ENCODE measurements around the gene ATG12.

ATG12 gene

DNA sequence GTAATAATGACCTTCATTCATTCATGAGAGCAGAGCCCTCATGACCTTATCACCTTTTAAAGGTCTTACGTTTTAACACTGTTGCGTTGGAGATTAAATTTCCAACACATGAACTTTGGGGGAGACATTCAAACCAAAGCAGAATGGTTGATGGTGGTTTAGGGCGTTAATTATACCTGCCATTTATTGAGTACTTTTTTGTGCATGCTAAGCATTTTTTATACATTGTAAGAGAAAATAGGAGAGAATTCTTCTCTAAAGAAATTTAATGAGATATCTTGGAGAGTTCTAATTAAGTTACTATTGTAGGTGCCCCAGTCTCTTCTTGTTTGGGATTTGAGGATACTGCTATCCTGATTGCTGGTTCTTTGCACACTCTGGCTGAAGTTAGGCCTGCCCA, 12.8 kb upstream of the ATG12 start:
- no peak overlapping the region for H3K4me3 ChIP-seq (ENCODE audit: low read length)
- TF ChIP-seq ZNF274 (IDR thresholded peaks at IDR 0.05; ENCODE audit: low read depth, low read length), result no peak

GRCh38 chr5:115850744-115851416, 9.5 kb upstream of the ATG12 start:
- TF ChIP-seq ZNF274 (IDR thresholded peaks at IDR 0.05; ENCODE audit: low read depth, low read length), result no peak
- no peak overlapping the region for H3K4me3 ChIP-seq (ENCODE audit: low read length)

DNA sequence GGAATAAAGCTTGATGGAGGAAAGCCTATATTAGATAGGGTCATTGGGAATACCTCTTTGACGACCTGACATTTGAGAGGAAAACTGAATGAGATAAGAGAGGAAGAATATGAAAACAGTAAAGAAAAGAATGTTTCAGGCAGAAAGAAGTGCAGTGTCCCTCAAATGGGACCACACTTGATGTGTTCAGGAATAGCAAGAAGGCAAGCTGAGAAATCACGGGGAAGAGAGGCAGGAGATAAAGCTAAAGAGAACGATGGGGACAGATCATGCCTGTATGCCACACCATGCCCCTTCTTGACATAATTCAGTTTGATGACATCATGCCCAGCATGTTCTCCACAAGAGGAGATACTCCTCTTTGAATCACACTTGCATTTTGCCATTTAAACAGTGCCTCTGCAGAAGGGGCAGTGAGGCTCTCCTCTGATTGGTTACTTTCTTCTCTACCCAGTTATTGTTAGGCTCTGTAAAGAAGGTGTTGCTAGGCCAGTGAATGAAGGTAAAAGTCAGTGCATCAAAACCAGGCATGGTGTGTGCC, 8.0 kb upstream of the ATG12 start:
- H3K4me3 ChIP-seq (ENCODE audit: low read length), result no peak overlapping the region
- TF ChIP-seq ZNF274 (IDR thresholded peaks at IDR 0.05; ENCODE audit: low read depth, low read length), result no peak

DNA sequence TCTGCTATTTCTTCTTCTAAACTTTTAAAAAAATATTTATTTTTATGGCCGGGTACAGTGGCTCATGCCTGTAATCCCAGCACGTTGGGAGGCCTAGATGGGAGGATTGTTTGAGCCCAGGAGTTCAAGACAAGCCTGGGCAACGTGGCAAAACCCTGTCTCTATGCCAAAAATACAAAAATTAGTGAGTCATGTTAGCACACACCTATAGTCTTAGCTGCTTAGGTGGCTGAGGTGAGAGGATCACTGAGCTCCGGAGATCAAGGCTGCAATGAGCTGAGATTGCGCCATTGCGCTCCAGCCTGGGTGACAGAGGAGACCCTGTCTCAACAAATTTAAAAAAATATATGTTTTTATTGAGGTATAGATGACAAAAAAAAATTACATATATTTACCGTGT, 5.9 kb upstream of the ATG12 start:
- H3K4me3 ChIP-seq (ENCODE audit: low read length), result no peak overlapping the region
- TF ChIP-seq ZNF274 (IDR thresholded peaks at IDR 0.05; ENCODE audit: low read depth, low read length), result no peak

DNA sequence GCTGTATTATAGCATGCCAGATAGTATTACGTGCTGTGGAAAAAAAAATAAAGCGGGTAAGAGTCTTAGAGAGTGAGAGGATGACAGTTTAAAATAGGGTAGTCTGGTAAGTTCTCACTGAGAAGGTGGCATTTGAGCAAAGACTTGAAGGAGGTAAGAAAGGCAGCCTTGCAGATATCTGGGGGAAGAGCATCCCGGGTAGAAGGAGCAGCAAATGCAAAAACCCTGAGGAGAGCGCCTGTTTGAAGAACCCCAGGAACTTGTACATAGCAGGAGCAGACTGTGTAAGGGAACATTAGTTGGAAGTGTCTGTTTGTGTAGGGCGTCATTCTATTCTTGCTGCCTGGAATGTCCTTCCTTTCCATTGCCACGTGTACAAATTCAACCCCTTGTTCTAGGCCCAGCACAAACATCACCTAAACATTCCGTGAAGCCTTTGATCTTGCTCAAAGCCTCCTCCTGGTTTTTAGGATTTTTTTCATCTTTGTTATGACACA, 3.0 kb upstream of the ATG12 start:
- peak overlapping the region; percentile 19; the same call in 1 of the 2 replicates for H3K4me3 ChIP-seq (ENCODE audit: low read length)
- no peak for TF ChIP-seq ZNF274 (IDR thresholded peaks at IDR 0.05; ENCODE audit: low read depth, low read length)

GRCh38 chr5:115843444-115844130, 2.2 kb upstream of the ATG12 start:
- peak overlapping the region; percentile 93 for H3K4me3 ChIP-seq (ENCODE audit: low read length)
- no peak for TF ChIP-seq ZNF274 (IDR thresholded peaks at IDR 0.05; ENCODE audit: low read depth, low read length)

- no peak for TF ChIP-seq ZNF274 (IDR thresholded peaks at IDR 0.05; ENCODE audit: low read depth, low read length)
These were observed 1.6 kb upstream of the ATG12 start for GRCh38 chr5:115842952-115843351.

GRCh38 chr5:115842089-115842935, 947 bp upstream of the ATG12 start:
- no peak for TF ChIP-seq ZNF274 (IDR thresholded peaks at IDR 0.05; ENCODE audit: low read depth, low read length)
- H3K4me3 ChIP-seq (ENCODE audit: low read length), result peak overlapping the region; percentile 93

More at GRCh38 chr5:115842952-115843351, 1.6 kb upstream of the ATG12 start:
- H3K4me3 ChIP-seq (ENCODE audit: low read length), result peak overlapping the region; percentile 93; the same call in 1 of the 2 replicates

DNA sequence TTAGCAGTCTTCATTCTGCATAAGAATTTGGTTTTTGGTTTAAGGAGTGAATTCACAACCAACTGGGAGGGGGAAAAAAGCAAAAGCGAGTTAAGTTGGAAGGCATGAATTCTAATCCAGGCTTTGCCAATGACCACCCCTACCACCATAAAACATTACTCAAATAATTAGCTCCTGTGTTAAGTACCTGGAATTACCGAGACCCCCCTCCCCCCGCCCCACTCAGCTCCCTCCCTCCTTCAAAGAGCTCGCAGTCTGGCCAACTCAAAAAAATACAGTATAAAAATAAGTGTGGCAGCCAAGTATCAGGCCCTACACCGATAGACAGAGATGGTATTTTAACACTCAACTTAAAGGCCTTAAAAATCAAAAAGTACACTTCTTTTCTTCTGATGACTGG, 492 bp downstream of the ATG12 start:
- no peak for TF ChIP-seq ZNF274 (IDR thresholded peaks at IDR 0.05; ENCODE audit: low read depth, low read length)
- H3K4me3 ChIP-seq (ENCODE audit: low read length), result peak overlapping the region; percentile 93

GRCh38 chr5:115838885-115839518, 2.4 kb downstream of the ATG12 start:
- no peak for TF ChIP-seq ZNF274 (IDR thresholded peaks at IDR 0.05; ENCODE audit: low read depth, low read length)
- peak overlapping the region; percentile 44; the same call in 1 of the 2 replicates for H3K4me3 ChIP-seq (ENCODE audit: low read length)

GRCh38 chr5:115835481-115835880, 5.9 kb downstream of the ATG12 start:
- no peak overlapping the region for H3K4me3 ChIP-seq (ENCODE audit: low read length)
- no peak for TF ChIP-seq ZNF274 (IDR thresholded peaks at IDR 0.05; ENCODE audit: low read depth, low read length)

- no peak for TF ChIP-seq ZNF274 (IDR thresholded peaks at IDR 0.05; ENCODE audit: low read depth, low read length)
These were observed 10.1 kb downstream of the ATG12 start for GRCh38 chr5:115831163-115831768.

DNA sequence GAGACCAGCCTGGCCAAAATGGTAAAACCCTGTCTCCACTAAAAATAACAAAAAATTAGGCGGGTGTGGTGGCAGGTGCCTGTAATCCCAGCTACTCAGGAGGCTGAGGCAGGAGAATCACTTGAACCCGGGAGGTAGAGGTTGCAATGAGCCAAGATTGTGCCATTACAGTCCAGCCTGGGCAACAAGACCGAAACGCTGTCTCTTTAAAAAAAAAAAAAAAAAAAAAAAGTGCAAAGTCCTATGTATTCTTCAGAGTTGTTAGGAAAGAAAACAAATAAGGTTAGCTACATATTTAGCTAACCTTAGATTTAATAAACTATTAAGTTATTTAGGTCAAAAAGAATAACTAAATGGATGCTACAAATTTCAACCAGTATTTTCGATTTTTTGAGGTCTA, 11.5 kb downstream of the ATG12 start:
- TF ChIP-seq ZNF274 (IDR thresholded peaks at IDR 0.05; ENCODE audit: low read depth, low read length), result no peak
- H3K4me3 ChIP-seq (ENCODE audit: low read length), result no peak overlapping the region

More at GRCh38 chr5:115831163-115831768, 10.1 kb downstream of the ATG12 start:
- no peak overlapping the region for H3K4me3 ChIP-seq (ENCODE audit: low read length)
